ENCODE results near the gene PARP11. TPM values are rescaled to one million over a fixed set of nuclear protein-coding genes. Genes with fewer than 3 reads are reported as not detected.

Gene PARP11
- total RNA-seq, 1 experiment from 2014 or later = 2.7 TPM

DNA sequence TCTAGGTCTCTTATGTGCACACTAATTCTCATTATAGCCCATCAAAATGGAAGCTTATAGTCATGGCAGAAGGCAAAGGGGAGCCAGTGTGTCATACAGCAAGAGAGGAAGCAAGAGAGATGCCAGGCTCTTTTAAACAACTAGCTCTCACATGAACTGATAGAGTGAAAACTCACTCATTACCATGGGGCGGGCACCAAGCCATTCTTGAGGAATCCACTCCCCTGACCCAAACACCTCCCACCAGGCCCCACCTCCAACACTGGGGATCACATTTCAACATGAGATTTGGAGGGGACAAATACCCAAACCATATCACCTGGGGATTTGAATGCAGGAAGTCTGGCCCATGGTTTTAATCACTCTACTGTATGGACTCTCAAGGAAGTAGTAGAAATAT is 83.4 kb downstream of the PARP11 start:
- Histone ChIP-seq H3K9me2 (ENCODE audit: insufficient read depth) (no peaks in the 10 kb centered on the region), H3K9me3 (ENCODE audit: control insufficient read depth in 1 of 2, insufficient read depth in 1 of 2, low read depth in 1 of 2, low read length in 2 of 2) (no peaks in the 10 kb centered on the region), H3K4me3 (replicated peaks in 1 of 2; ENCODE audit: low read depth in 1 of 2, low read length in 2 of 2) (no peak overlapping the region), H3K4me2 (ENCODE audit: low read length) (no peak overlapping the region), H2AFZ (ENCODE audit: low read depth, low read length, poor library complexity, severe bottlenecking) (no peak overlapping the region), H3K79me2 (ENCODE audit: insufficient read depth, low read length) (no peaks in the 10 kb centered on the region), H3K9ac (ENCODE audit: low read length) (no peak overlapping the region), H3K27me3 (ENCODE audit: insufficient read depth, low read length) (peaks cover 22% of the 10 kb centered on the region; the same call in 1 of the 2 replicates), H3K4me1 (ENCODE audit: control insufficient read depth in 1 of 2, insufficient read depth in 2 of 2, low read length in 2 of 2) (no peaks in the 10 kb centered on the region), H3K36me3 (ENCODE audit: control insufficient read depth in 1 of 2, insufficient read depth in 2 of 2, low read length in 2 of 2) (no peaks in the 10 kb centered on the region), H3K27ac (ENCODE audit: low read depth, low read length) (no peak overlapping the region), H4K20me1 (ENCODE audit: insufficient read depth) (no peaks in the 10 kb centered on the region)
- DNase-seq (ENCODE audit: low read depth, low spot score) = no peak
- ATAC-seq = no peak
- ChIA-PET POLR2A (no interaction called here), RAD21 (ENCODE audit: low non-redundant PET in 1 of 2, low total read pairs in 2 of 2, uncharacterized antibody in 2 of 2, unreplicated experiment in 2 of 2) (no interaction called here), CTCF (interaction anchor here (0.8 kb wide), 1 partner anchor 14 kb away, joined by 3 read pairs; no protein-coding TSS in a partner anchor)
- BruUV-seq (replicated peaks) = no TSS peak
- TF ChIP-seq SRF (IDR thresholded peaks at IDR 0.05; ENCODE audit: low read depth) (no peak), FOSL1 (IDR thresholded peaks at IDR 0.05; ENCODE audit: low read depth) (no peak), CEBPB (IDR thresholded peaks at IDR 0.05; ENCODE audit: low read depth) (no peak), EZH2phosphoT487 (IDR thresholded peaks at IDR 0.05; ENCODE audit: borderline replicate concordance) (no peak), EZH2 (IDR thresholded peaks at IDR 0.05) (no peak), JUND (IDR thresholded peaks at IDR 0.05) (no peak), SIN3A (IDR thresholded peaks at IDR 0.05; ENCODE audit: low read depth) (no peak), YY1 (IDR thresholded peaks at IDR 0.05; ENCODE audit: extremely low read depth, insufficient replicate concordance, low read depth, low read length) (no peak), ZBTB33 (IDR thresholded peaks at IDR 0.05; ENCODE audit: extremely low read depth, insufficient replicate concordance, low read length) (no peak), ATF3 (IDR thresholded peaks at IDR 0.05) (no peak)
- TF ChIP-seq, protein P1, sequence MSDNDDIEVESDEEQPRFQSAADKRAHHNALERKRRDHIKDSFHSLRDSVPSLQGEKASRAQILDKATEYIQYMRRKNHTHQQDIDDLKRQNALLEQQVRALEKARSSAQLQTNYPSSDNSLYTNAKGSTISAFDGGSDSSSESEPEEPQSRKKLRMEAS (IDR thresholded peaks at IDR 0.05) = no peak
- intact Hi-C loops (cut with micrococcal nuclease) = no loop called here

All from HCT116 (cell line).